H1 (cell line): Measurements from ENCODE around the gene VSNL1. TPM values are rescaled to one million over a fixed set of nuclear protein-coding genes. Genes with fewer than 3 reads are reported as not detected.

ENCODE experiments used
- CTCF ChIA-PET: fragments of 300-600 bp; sonication (Branson Sonifier 250); formaldehyde crosslinking; loops from one replicate; lab custom pipeline; 2021; ENCODE audit not compliant: partially characterized antibody; lab: Charles Lee
- POLR2A ChIA-PET: fragments of 300-600 bp; sonication (Branson Sonifier 250); formaldehyde crosslinking; loops from one replicate; lab custom pipeline; 2021; ENCODE audit warnings: inconsistent platforms; ENCODE audit not compliant: partially characterized antibody; lab: Charles Lee
- DNase-seq, 2 experiments: peaks; one replicate each; pipeline versions ENCODE4 v3.0.0 to v3.0.0-alpha.2; 2010 to 2022; ENCODE audit warnings: low spot score in 2 of 2, low read depth in 1 of 2, mixed read lengths in 1 of 2
- FAIRE-seq: peaks from 2 replicates; lab custom pipeline; 2011; peaks lifted over from hg19 to GRCh38; lab: Jason Lieb, UNC
- H2AFZ ChIP-seq: 2 replicates; pipeline ENCODE4 v1.8.1; 2012; ENCODE audit warnings: low read length, inconsistent platforms
- H2AK5ac ChIP-seq: 2 replicates; pipeline ENCODE4 v1.6.1; 2013; ENCODE audit warnings: low read depth, low read length
- H2BK120ac ChIP-seq: replicated peaks from 2 replicates; pipeline ENCODE3; 2013; ENCODE audit warnings: low read depth, low read length, inconsistent platforms
- H2BK12ac ChIP-seq: 2 replicates; pipeline ENCODE4 v1.6.1; 2013; ENCODE audit warnings: low read depth, low read length
- H2BK15ac ChIP-seq: 2 replicates; pipeline ENCODE4 v1.6.1; 2013; ENCODE audit warnings: low read length
- H2BK20ac ChIP-seq: 2 replicates; pipeline ENCODE4 v1.6.1; 2013; ENCODE audit warnings: low read length
- H2BK5ac ChIP-seq: 2 replicates; pipeline ENCODE4 v1.6.1; 2013; ENCODE audit warnings: low read depth, low read length
- H3K14ac ChIP-seq: 2 replicates; pipeline ENCODE4 v1.6.1; 2013; ENCODE audit warnings: inconsistent platforms; ENCODE audit not compliant: insufficient read length
- H3K18ac ChIP-seq: 2 replicates; pipeline ENCODE4 v1.6.1; 2013; ENCODE audit warnings: low read length; ENCODE audit errors: extremely low read depth
- H3K23ac ChIP-seq: 2 replicates; pipeline ENCODE4 v1.6.1; 2013; ENCODE audit warnings: inconsistent platforms; ENCODE audit not compliant: insufficient read length
- H3K23me2 ChIP-seq: 2 replicates; pipeline ENCODE4 v1.6.1; 2013; ENCODE audit warnings: low read depth, low read length
- H3K27ac ChIP-seq: 2 replicates; pipeline ENCODE4 v1.6.1; 2011; ENCODE audit warnings: low read depth, low read length, inconsistent platforms
- H3K27me3 ChIP-seq, 4 experiments: replicated peaks in 1 of 4; 1 replicate in 1 of 4; 2 replicates in 3 of 4; pipeline versions ENCODE4 v1.6.1 to v1.8.1; 2011 to 2013; ENCODE audit warnings: low read length in 3 of 4, mild to moderate bottlenecking in 3 of 4, inconsistent platforms in 2 of 4, mixed read lengths in 2 of 4, moderate library complexity in 1 of 4; ENCODE audit not compliant: control insufficient read depth in 3 of 4, insufficient read depth in 3 of 4; ENCODE audit errors: extremely low read depth in 1 of 4
- H3K36me3 ChIP-seq, 4 experiments: 2 replicates each; pipeline versions ENCODE4 v1.6.1 to v1.8.1; 2011 to 2013; ENCODE audit warnings: mild to moderate bottlenecking in 4 of 4, low read length in 3 of 4, moderate library complexity in 2 of 4, control low read depth in 1 of 4, inconsistent platforms in 1 of 4; ENCODE audit not compliant: insufficient read depth in 4 of 4, control insufficient read depth in 2 of 4
- H3K4ac ChIP-seq: replicated peaks from 2 replicates; pipeline ENCODE3; 2013; ENCODE audit warnings: low read length, low read depth, mixed read lengths, inconsistent platforms; ENCODE audit not compliant: insufficient read length
- H3K4me1 ChIP-seq, 4 experiments: replicated peaks in 1 of 4; 1 replicate in 1 of 4; 2 replicates in 3 of 4; pipeline versions ENCODE4 v1.6.1 to v1.8.1; 2011 to 2013; ENCODE audit warnings: low read length in 3 of 4, inconsistent platforms in 2 of 4, mixed read lengths in 1 of 4; ENCODE audit not compliant: insufficient read depth in 4 of 4, control insufficient read depth in 3 of 4
- H3K4me2 ChIP-seq, 2 experiments: 2 replicates each; pipeline versions ENCODE4 v1.6.1 to v1.8.1; 2011 to 2013; ENCODE audit warnings: low read depth in 2 of 2, low read length in 2 of 2, control low read depth in 1 of 2, inconsistent platforms in 1 of 2, mild to moderate bottlenecking in 1 of 2; ENCODE audit not compliant: insufficient read depth in 1 of 2
- H3K4me3 ChIP-seq, 4 experiments: fragments of 200-600, 300-600 bp in 1 of 4; sonication (generic), shearing (Covaris generic), sonication (Bioruptor Twin) in 1 of 4; 2 replicates each; pipeline versions ENCODE4 v1.5.1 to v1.8.1; 2011 to 2016; ENCODE audit warnings: low read length in 4 of 4, low read depth in 3 of 4, control low read depth in 2 of 4, inconsistent platforms in 2 of 4, mild to moderate bottlenecking in 2 of 4, mixed read lengths in 1 of 4, moderate library complexity in 1 of 4; ENCODE audit not compliant: insufficient read depth in 2 of 4; ENCODE audit errors: extremely low read depth in 1 of 4
- H3K56ac ChIP-seq: replicated peaks from 2 replicates; pipeline ENCODE3; 2013; ENCODE audit warnings: low read depth, mild to moderate bottlenecking, mixed read lengths, low read length, inconsistent platforms; ENCODE audit not compliant: insufficient read length
- H3K79me1 ChIP-seq: 2 replicates; pipeline ENCODE4 v1.6.1; 2013; ENCODE audit warnings: low read depth, low read length, control low read depth
- H3K79me2 ChIP-seq, 2 experiments: 2 replicates each; pipeline versions ENCODE4 v1.6.1 to v1.8.1; 2012 to 2013; ENCODE audit warnings: low read length in 2 of 2, mild to moderate bottlenecking in 2 of 2, inconsistent platforms in 1 of 2; ENCODE audit not compliant: insufficient read depth in 2 of 2, control insufficient read depth in 1 of 2
- H3K9ac ChIP-seq, 4 experiments: replicated peaks in 1 of 4; 1 replicate in 1 of 4; 2 replicates in 3 of 4; pipeline versions ENCODE4 v1.6.1 to v1.8.1; 2011 to 2013; ENCODE audit warnings: low read depth in 3 of 4, low read length in 3 of 4, control low read depth in 2 of 4, mild to moderate bottlenecking in 2 of 4, moderate library complexity in 2 of 4, inconsistent platforms in 1 of 4; ENCODE audit errors: extremely low read depth in 1 of 4
- H3K9me3 ChIP-seq, 2 experiments: 2 replicates each; pipeline versions ENCODE4 v1.6.1 to v1.8.1; 2012 to 2013; ENCODE audit warnings: mild to moderate bottlenecking in 2 of 2, moderate library complexity in 2 of 2, control low read depth in 1 of 2, inconsistent platforms in 1 of 2, low read depth in 1 of 2, low read length in 1 of 2, mixed read lengths in 1 of 2; ENCODE audit not compliant: insufficient read depth in 2 of 2
- H4K20me1 ChIP-seq, 2 experiments: replicated peaks in 1 of 2; 2 replicates each; pipeline versions ENCODE3 to v1.8.1; 2011 to 2013; ENCODE audit warnings: inconsistent platforms in 2 of 2, low read length in 2 of 2, mild to moderate bottlenecking in 1 of 2; ENCODE audit not compliant: insufficient read depth in 2 of 2, control insufficient read depth in 1 of 2
- H4K5ac ChIP-seq: 2 replicates; pipeline ENCODE4 v1.6.1; 2013; ENCODE audit warnings: low read length, low read depth, mixed read lengths, inconsistent platforms; ENCODE audit not compliant: insufficient read length
- H4K8ac ChIP-seq: 2 replicates; pipeline ENCODE4 v1.8.0; 2013; ENCODE audit warnings: mild to moderate bottlenecking, moderate library complexity, low read length, inconsistent platforms; ENCODE audit not compliant: insufficient read depth; ENCODE audit errors: extremely low read depth
- H4K91ac ChIP-seq: replicated peaks from 2 replicates; pipeline ENCODE3; 2013; ENCODE audit warnings: low read length, mixed read lengths, inconsistent platforms; ENCODE audit not compliant: insufficient read length
- JUN ChIP-seq: IDR thresholded peaks from 2 replicates; pipeline ENCODE4 v1.6.1; 2011; ENCODE audit warnings: low read depth, mild to moderate bottlenecking, improper control_type of control experiment, low read length
- KDM4A ChIP-seq: IDR thresholded peaks from one replicate; pipeline ENCODE4 v1.7.1; 2012; ENCODE audit warnings: low read depth, mild to moderate bottlenecking, moderate library complexity, low read length, inconsistent platforms; ENCODE audit not compliant: severe bottlenecking
- NRF1 ChIP-seq: IDR thresholded peaks from 2 replicates; pipeline ENCODE4 v1.6.1; 2011; ENCODE audit warnings: mild to moderate bottlenecking, low read depth, low read length, improper control_type of control experiment
- POLR2AphosphoS5 ChIP-seq: IDR thresholded peaks from 2 replicates; pipeline ENCODE4 v1.6.1; 2011; ENCODE audit warnings: low read depth, low read length
- SP4 ChIP-seq: IDR thresholded peaks from 2 replicates; pipeline ENCODE4 v1.6.1; 2012; ENCODE audit warnings: low read length, inconsistent platforms
- WGBS, 2 experiments: shearing (Covaris generic) in 1 of 2; methylation state at CpG; one replicate each; pipeline versions ENCODE4 v1.1.6 to v1.1.7; 2013 to 2015; ENCODE audit warnings: low lambda C conversion rate in 2 of 2, mixed read lengths in 2 of 2, inconsistent platforms in 1 of 2, low coverage in 1 of 2, missing lambda C conversion rate in 1 of 2; ENCODE audit not compliant: insufficient replicate concordance in 2 of 2, insufficient coverage in 1 of 2, insufficient read length in 1 of 2; ENCODE audit errors: extremely low coverage in 1 of 2, missing lambda C conversion rate in 1 of 2; 5-methylcytosine and 5-hydroxymethylcytosine counted together
- polyA plus RNA-seq, 7 experiments: library from polyadenylated mRNA; depleted of rRNA in 3 of 7; stranded (reverse) in 5 of 7; unstranded in 2 of 7; fragments of >200 nt in 5 of 7; fragments of 200-250 nt in 2 of 7; gene quantifications; 1 replicate in 5 of 7; 2 replicates in 1 of 7; 4 replicates in 1 of 7; pipeline versions ENCODE4 v1.2.1 to v1.2.3, GENCODE V29; 2011 to 2013; ENCODE audit warnings: missing spikeins in 2 of 7, mixed read lengths in 2 of 7
- total RNA-seq: library from RNA; stranded (reverse); fragmentation: NEBNext Ultra II Directional; extraction: Animal tissue kit (Norgen Biotek cat#: 25700); gene quantifications from 2 replicates; pipeline ENCODE4 v1.2.1, GENCODE V29; 2021
- TF ChIP-seq, protein P1 (sequence below): IDR thresholded peaks from 2 replicates; pipeline ENCODE4 v1.6.1; 2012; ENCODE audit warnings: low read length, inconsistent platforms

Gene VSNL1
- total and polyA plus RNA-seq, 2 of the 8 experiments (the other 6 are each of a cell fraction or from before 2014, with no cell fraction given): 49.4 to 108 TPM

DNA sequence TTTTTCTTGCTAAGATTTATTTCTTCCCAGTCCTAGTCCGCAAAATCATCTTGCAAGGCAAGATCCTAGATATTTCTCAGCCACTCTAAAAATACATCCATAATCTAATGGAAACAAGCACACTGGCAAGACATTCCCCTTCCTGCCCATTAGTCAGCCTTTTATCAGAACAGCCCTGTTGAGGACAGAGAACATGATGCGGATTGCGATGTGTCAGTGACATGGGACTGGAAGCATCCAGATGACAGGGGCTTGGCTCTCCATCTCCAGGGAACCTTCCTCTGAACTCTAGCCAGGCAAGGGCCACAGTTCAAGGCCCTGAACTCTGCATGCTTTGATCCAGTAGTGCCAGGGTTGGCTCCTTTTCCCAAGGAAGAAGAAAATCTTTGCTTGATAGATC is 70.0 kb downstream of the VSNL1 start:
- Histone ChIP-seq H3K4ac (no peak overlapping the region), H3K27ac (no peak overlapping the region), H4K8ac (no peak overlapping the region), H3K4me3 (no peak overlapping the region), H3K14ac (no peak overlapping the region), H2BK12ac (no peak overlapping the region), H3K27me3 (no peaks in the 10 kb centered on the region), H3K18ac (no peak overlapping the region), H3K4me1 (peaks cover 3 to 11% (median 5%) of the 10 kb centered on the region in 4 experiments; a peak in 5 of 7 replicates), H4K91ac (no peak overlapping the region), H4K20me1 (no peaks in the 10 kb centered on the region), H3K56ac (no peak overlapping the region), H3K79me2 (no peaks in the 10 kb centered on the region), H2AFZ (no peak overlapping the region), H3K23me2 (0 out of 2 replicates have a peak, but pooled peaks cover 2% of the 10 kb centered on the region), H3K9ac (no peak overlapping the region), H2AK5ac (no peak overlapping the region), H3K36me3 (no peaks in the 10 kb centered on the region; a peak in 1 of 8 replicates), H4K5ac (no peak overlapping the region), H3K23ac (no peak overlapping the region), H3K4me2 (no peak overlapping the region), H3K79me1 (no peaks in the 10 kb centered on the region; the same call in 1 of the 2 replicates), H2BK120ac (no peak overlapping the region), H2BK5ac (no peak overlapping the region), H2BK15ac (no peak overlapping the region), H2BK20ac (no peak overlapping the region), H3K9me3 (no peaks in the 10 kb centered on the region)
- ChIA-PET CTCF (interaction anchor here (0.6 to 3.6 kb wide), 3 partner anchors 34 to 169 kb away, joined by 4 to 16 read pairs (median 7); no protein-coding TSS in a partner anchor), POLR2A (no interaction called here)
- TF ChIP-seq, protein P1, sequence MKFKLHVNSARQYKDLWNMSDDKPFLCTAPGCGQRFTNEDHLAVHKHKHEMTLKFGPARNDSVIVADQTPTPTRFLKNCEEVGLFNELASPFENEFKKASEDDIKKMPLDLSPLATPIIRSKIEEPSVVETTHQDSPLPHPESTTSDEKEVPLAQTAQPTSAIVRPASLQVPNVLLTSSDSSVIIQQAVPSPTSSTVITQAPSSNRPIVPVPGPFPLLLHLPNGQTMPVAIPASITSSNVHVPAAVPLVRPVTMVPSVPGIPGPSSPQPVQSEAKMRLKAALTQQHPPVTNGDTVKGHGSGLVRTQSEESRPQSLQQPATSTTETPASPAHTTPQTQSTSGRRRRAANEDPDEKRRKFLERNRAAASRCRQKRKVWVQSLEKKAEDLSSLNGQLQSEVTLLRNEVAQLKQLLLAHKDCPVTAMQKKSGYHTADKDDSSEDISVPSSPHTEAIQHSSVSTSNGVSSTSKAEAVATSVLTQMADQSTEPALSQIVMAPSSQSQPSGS: no peak
- TF ChIP-seq POLR2AphosphoS5 (no peak), KDM4A (no peak), SP4 (no peak), NRF1 (no peak), JUN (no peak)
- 98% methylated on average over 3 of the region's 3 CpGs; no CpG with 5 or more reads in 1 of the 2 experiments for WGBS, 2 experiments
- FAIRE-seq (no peak), DNase-seq (no peak)
